PC-9 (cell line): ENCODE data around the gene EPSTI1. TPM values are rescaled to one million over a fixed set of nuclear protein-coding genes. Genes with fewer than 3 reads are reported as not detected.

Experiments
- BruUV-seq: library from RNA; stranded (reverse); fragments of 400-500 nt; replicated peaks from 2 replicates; lab custom pipeline; 2021; lab: Mats Ljungman, UMichigan
- CTCF ChIA-PET: fragments of 300-600 bp; sonication (Branson Sonifier 250); formaldehyde crosslinking; loops from one replicate; lab custom pipeline; 2022; ENCODE audit warnings: antibody characterized with exemption; lab: Charles Lee
- POLR2A ChIA-PET: fragments of 300-600 bp; sonication (Branson Sonifier 250); formaldehyde crosslinking; loops from one replicate; lab custom pipeline; 2022; ENCODE audit warnings: antibody characterized with exemption; ENCODE audit not compliant: unreplicated experiment; lab: Charles Lee
- DNase-seq, 2 experiments: peaks; one replicate each; pipeline versions ENCODE4 v3.0.0 to v3.0.0-alpha.2; 2015 to 2022; ENCODE audit warnings: mixed read lengths in 1 of 2
- H2AFZ ChIP-seq: fragments of 200-600 bp; sonication (generic); 2 replicates; pipeline ENCODE4 v1.8.1; 2017; ENCODE audit warnings: antibody characterized with exemption
- H3F3A ChIP-seq: fragments of 200-600 bp; sonication (generic); 2 replicates; pipeline ENCODE4 v1.8.1; 2017; ENCODE audit warnings: antibody characterized with exemption, mild to moderate bottlenecking, low read depth; ENCODE audit not compliant: insufficient read depth
- H3K27ac ChIP-seq: fragments of 200-600 bp; sonication (generic); 2 replicates; pipeline ENCODE4 v1.6.1; 2016; ENCODE audit warnings: mixed run types
- H3K27me3 ChIP-seq: fragments of 200-600 bp; sonication (generic); 2 replicates; pipeline ENCODE4 v1.6.1; 2016; ENCODE audit warnings: low read depth, mixed run types; ENCODE audit not compliant: insufficient read depth
- H3K36me3 ChIP-seq: fragments of 200-600 bp; sonication (generic); 2 replicates; pipeline ENCODE4 v1.6.1; 2016; ENCODE audit warnings: low read depth, mixed run types
- H3K4me1 ChIP-seq: fragments of 200-600 bp; sonication (generic); replicated peaks from 2 replicates; pipeline ENCODE4 v1.6.1; 2016; ENCODE audit warnings: mixed run types; ENCODE audit not compliant: insufficient read depth
- H3K4me2 ChIP-seq: fragments of 200-600 bp; sonication (generic); 2 replicates; pipeline ENCODE4 v1.6.1; 2017; ENCODE audit warnings: mixed run types
- H3K4me3 ChIP-seq: fragments of 200-600 bp; sonication (generic); 2 replicates; pipeline ENCODE4 v1.6.1; 2016; ENCODE audit warnings: mixed run types
- H3K79me2 ChIP-seq: fragments of 200-600 bp; sonication (generic); 2 replicates; pipeline ENCODE4 v1.6.1; 2017; ENCODE audit warnings: low read depth, mixed run types
- H3K9me2 ChIP-seq: fragments of 200-600 bp; sonication (generic); 2 replicates; pipeline ENCODE4 v1.8.1; 2017; ENCODE audit warnings: mild to moderate bottlenecking; ENCODE audit not compliant: insufficient read depth
- H3K9me3 ChIP-seq: fragments of 200-600 bp; sonication (generic); 2 replicates; pipeline ENCODE4 v1.8.1; 2016; ENCODE audit warnings: low read depth; ENCODE audit not compliant: insufficient read depth
- H4K20me1 ChIP-seq: fragments of 200-600 bp; sonication (generic); 2 replicates; pipeline ENCODE4 v1.8.1; 2017; ENCODE audit not compliant: insufficient read depth
- CTCF ChIP-seq: fragments of 200-600 bp; sonication (generic); conservative IDR thresholded peaks from 2 replicates; pipeline ENCODE4 v1.6.1; 2017; ENCODE audit warnings: mixed run types, antibody characterized with exemption, mild to moderate bottlenecking, moderate library complexity
- EZH2 ChIP-seq: fragments of 200-600 bp; sonication (generic); IDR thresholded peaks from 2 replicates; pipeline ENCODE4 v1.8.0; 2017; ENCODE audit warnings: antibody characterized with exemption, low read depth
- intact Hi-C: fragments of 100-400 bp; cut with micrococcal nuclease; formaldehyde crosslinking; loops from one replicate; pipeline ENCODE4 v1.10.0; 2022; ENCODE audit not compliant: unreplicated experiment
- total RNA-seq: library from RNA; stranded (reverse); gene quantifications from 2 replicates; pipeline ENCODE4 v1.2.3, GENCODE V29; 2021

EPSTI1 gene
- total RNA-seq, 1 experiment from 2014 or later = 3.4 TPM

GRCh38 chr13:43031881-43032280 lies 39.8 kb upstream of the EPSTI1 start:
- Histone ChIP-seq H3K27me3 (no peaks in the 10 kb centered on the region), H3K4me1 (no peaks in the 10 kb centered on the region), H3K4me2 (no peak overlapping the region), H4K20me1 (peaks cover 5% of the 10 kb centered on the region; the same call in 1 of the 2 replicates), H3K36me3 (no peaks in the 10 kb centered on the region; the same call in 1 of the 2 replicates), H3K9me2 (peaks cover 7% of the 10 kb centered on the region; the same call in 1 of the 2 replicates), H3K4me3 (no peak overlapping the region), H3K9me3 (no peaks in the 10 kb centered on the region; the same call in 1 of the 2 replicates), H3K27ac (no peak overlapping the region), H3K79me2 (peaks cover 41% of the 10 kb centered on the region), H2AFZ (no peak overlapping the region), H3F3A (no peaks in the 10 kb centered on the region)
- intact Hi-C loops = no loop called here
- no TSS peak for BruUV-seq
- CTCF ChIA-PET = no interaction called here
- DNase-seq = no peak
- TF ChIP-seq EZH2 (no peak), CTCF (no peak)
- POLR2A ChIA-PET = no interaction called here

GRCh38 chr13:43030548-43030947 lies 38.5 kb upstream of the EPSTI1 start:
- no TSS peak for BruUV-seq
- Histone ChIP-seq H3K27me3 (no peaks in the 10 kb centered on the region), H3K9me3 (no peaks in the 10 kb centered on the region; the same call in 1 of the 2 replicates), H3K4me2 (no peak overlapping the region), H3K36me3 (no peaks in the 10 kb centered on the region; the same call in 1 of the 2 replicates), H3K27ac (no peak overlapping the region), H3K4me1 (no peaks in the 10 kb centered on the region), H3K4me3 (no peak overlapping the region), H2AFZ (no peak overlapping the region), H3K9me2 (peaks cover 7% of the 10 kb centered on the region; the same call in 1 of the 2 replicates), H3K79me2 (peaks cover 54% of the 10 kb centered on the region), H3F3A (no peaks in the 10 kb centered on the region), H4K20me1 (peaks cover 5% of the 10 kb centered on the region; the same call in 1 of the 2 replicates)
- CTCF ChIA-PET = no interaction called here
- TF ChIP-seq CTCF = no peak
- TF ChIP-seq EZH2 = no peak
- no peak for DNase-seq
- intact Hi-C loops = no loop called here
- POLR2A ChIA-PET = no interaction called here

- H3K27me3 ChIP-seq = no peaks in the 10 kb centered on the region
- H3K36me3 ChIP-seq = no peaks in the 10 kb centered on the region; the same call in 1 of the 2 replicates
- 0 out of 2 replicates have a peak, but pooled peaks cover 4% of the 10 kb centered on the region for H3K4me1 ChIP-seq
- ChIA-PET CTCF (interaction anchor here (0.5 kb wide), 1 partner anchor 25 kb away, joined by 3 read pairs; no protein-coding TSS in a partner anchor), POLR2A (no interaction called here)
- H3K27ac ChIP-seq = no peak overlapping the region
- no TSS peak for BruUV-seq
- no peak for TF ChIP-seq EZH2
- H3K4me3 ChIP-seq = no peak overlapping the region
- 0 out of 2 replicates have a peak, but pooled peaks cover 5% of the 10 kb centered on the region for H3F3A ChIP-seq
- H2AFZ ChIP-seq = no peak overlapping the region
- no peak for DNase-seq
- H3K9me3 ChIP-seq = no peaks in the 10 kb centered on the region
- H3K79me2 ChIP-seq = peaks cover 57% of the 10 kb centered on the region
- peaks cover 5% of the 10 kb centered on the region; the same call in 1 of the 2 replicates for H4K20me1 ChIP-seq
- intact Hi-C loops = loop anchor here (5.0 kb wide), 1 partner anchor 54 kb away; no protein-coding TSS in a partner anchor
- H3K9me2 ChIP-seq = peaks cover 7% of the 10 kb centered on the region; the same call in 1 of the 2 replicates
- H3K4me2 ChIP-seq = no peak overlapping the region
Observed at GRCh38 chr13:43026262-43026661, 34.2 kb upstream of the EPSTI1 start.
